ENCODE data around the gene TUBB6.

Gene TUBB6

DNA sequence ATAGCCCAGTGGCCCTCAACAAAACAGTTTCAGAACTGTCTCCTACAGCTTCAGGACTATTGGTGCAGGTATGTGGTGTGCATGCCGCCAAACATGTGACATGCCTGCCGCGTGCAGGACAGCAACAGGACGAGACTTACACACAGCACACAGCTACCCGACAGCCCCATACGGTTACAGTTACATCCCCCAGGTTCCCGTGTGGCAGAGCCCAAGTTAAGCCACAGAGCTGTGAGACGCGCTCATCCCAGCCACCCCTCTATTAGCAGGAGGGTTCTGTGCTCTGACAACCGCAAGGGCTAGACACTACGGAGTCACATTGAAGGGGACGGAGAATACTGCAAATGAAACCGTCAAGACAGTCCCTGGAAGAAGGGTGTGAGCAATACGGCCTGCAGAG is 16.4 kb upstream of the TUBB6 start:
- no peak for DNase-seq

DNA sequence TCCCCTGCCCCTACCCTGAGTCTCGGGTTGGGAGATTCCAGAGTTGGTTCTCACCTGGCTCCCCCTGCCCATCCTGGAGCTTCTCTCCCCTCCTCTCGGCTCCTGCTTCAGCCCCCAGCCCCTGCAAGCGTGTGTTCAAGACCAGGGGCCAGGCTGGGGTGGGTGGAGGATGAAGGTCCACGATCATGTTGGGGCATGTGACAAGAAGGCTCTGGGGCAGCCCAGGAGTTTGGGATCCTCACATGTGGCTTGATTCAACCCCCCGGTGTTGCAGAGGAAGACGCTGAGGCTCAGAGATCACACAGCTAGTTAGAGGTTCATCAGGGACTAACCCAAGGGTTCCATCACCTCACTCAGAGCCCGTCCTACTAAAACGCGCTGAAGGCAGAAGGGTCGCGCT is 14.2 kb upstream of the TUBB6 start:
- DNase-seq, result no peak

DNA sequence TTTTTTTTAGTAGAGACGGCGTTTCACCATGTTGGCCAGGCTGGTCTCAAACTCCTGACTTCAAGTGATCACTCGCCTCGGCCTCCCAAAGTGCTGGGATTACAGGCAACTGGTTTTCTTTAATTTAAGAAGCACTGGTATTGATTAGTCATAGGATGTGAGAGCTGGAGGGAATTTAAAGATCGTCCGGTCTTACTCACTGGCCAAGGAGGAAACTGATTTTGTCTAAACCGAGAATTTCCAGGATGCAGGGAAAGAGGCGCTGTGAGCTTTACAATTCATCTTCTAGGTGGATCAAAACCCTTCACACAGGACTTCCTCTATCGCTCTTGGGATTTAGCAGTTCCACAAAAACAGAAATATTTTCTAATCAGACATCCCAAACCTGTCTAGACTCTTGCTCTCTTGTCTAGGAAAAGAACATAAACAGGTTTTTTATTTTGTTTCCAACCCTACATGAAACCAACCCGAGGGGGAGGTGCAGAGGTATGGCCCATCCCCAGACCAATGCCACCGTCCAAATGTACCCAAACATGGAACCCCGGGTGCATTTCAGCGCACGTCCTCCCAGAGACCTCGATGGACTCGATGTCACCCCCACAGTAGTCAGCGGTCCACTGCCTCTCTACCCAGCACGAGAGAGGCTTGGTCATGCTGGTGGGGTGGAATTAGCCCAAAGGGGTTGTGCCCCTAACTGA is 12.5 kb upstream of the TUBB6 start:
- DNase-seq, result no peak

DNA sequence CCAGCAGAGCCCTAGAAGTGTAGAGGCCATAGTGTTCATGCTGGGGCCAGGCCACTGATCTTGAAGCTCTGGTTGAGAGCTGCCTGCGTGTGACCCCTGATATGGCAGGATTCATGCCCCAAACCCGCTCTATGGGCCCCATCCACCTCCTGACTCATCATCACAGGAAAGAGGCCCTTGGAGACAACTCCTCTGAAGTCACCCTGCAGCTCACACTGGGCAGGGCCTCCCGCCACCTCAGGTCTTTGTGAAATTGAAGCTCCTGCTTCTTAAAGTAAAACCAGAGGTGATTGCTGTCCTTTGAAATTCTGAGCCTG is 12.0 kb upstream of the TUBB6 start:
- DNase-seq, result no peak

DNA sequence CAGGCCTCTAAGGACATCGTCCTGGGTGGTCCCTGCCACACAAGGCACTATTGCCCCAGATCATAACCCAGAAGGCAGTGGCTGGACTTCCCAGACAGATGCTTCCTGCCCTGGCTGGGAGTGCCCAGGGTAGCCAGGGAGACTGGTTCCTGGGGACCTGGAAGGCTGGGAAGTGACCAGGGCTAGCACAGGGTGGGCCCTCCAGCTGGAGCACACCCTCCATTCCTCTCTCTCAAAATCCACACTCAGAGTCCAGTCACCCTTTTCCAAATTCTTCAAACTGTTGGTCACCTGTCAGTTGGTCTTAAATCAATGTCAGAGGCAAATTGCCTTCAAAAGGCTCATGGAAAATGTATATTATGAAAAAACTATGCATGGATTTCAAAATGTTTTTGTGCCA is 11.6 kb upstream of the TUBB6 start:
- DNase-seq, result no peak

DNA sequence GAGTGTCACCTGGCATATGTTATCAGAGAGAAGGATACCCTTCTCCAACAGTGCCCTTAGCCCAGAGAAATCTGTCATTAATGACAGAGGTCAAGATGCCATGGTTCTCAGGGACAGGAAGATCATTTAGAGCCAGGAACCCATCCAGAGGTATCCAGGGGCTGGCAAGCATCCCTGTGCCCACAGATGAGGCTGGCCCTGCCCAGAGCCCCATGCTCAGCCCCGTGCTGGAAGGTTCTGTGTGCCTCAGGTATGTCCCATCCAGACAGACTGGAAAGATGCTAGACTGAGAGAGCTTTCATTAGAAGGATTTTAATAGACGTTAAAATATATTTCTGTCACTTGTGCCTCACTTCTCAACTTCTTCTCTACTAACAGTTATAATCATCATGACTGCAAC is 8.2 kb upstream of the TUBB6 start:
- DNase-seq, result no peak

DNA sequence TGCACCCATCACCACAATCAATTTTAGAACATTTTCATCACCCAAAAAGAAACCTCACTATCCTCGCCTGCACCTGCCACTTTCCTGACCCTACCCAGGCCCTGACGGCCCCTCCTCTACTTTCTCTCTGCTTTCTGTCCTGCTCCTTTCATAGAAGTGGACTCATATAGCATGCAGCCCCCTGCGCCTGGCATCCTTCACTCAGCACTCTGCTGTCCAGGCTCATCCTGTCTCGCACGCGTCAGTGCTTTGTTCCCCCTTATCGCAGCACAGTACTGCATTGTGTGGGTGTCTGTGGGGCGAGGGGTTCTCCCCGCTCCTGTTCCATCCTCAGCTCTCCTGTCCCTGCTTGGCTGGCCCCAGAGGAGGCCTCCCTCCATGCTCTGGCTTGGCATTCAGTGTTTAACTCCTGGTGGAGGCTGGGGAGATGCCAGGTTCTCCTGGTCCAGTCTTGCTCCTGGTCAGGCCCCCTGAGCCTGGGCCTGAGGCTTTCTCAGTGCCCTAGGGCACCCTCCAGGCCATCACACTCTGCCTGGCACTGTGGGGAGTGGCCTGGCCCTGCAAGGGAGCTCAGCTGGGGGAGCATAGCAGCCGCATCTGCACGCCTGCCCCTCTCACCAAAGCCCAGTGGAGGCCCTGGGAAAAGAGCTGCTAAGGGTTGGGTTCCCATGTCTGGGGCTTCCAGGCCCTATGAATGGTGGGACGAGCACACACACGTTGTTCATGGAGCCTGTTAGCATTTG is 6.6 kb upstream of the TUBB6 start:
- no peak for DNase-seq

DNA sequence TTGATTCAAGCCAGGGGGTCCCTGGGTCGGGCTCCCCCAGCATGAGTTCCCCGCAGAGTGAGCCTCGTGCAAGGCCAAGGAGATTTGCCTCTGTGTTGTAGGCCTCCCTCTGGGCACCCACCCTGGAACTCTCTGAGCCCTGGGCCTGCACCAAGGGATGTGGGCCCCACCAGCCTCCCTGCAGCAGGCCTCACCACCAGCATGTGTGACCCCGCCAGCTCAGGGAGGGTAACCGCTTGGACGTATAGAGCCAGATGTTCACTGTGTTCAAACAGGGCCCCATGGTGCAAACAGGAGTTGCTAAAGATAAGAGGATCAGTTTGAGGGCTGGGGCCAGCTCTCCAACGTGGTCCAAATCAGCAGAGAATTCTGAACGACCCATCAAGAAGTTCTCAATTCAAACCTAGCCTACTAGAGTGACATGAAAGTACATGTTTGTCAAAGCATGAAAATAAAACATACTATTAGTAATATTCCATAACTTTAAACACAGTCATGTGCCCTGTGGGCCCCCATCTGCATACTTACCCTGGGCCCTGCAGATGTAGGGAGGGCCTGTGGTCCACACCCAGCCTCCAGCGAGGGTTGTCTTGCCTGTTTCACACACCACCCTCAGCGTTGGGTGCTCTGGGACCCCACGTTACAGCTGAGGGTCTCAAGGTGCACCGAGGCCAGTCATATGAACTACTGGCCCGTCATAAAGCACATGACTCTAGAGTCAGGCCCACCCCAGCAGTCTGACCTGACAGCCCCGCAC is 5.5 kb upstream of the TUBB6 start:
- no peak for DNase-seq

DNA sequence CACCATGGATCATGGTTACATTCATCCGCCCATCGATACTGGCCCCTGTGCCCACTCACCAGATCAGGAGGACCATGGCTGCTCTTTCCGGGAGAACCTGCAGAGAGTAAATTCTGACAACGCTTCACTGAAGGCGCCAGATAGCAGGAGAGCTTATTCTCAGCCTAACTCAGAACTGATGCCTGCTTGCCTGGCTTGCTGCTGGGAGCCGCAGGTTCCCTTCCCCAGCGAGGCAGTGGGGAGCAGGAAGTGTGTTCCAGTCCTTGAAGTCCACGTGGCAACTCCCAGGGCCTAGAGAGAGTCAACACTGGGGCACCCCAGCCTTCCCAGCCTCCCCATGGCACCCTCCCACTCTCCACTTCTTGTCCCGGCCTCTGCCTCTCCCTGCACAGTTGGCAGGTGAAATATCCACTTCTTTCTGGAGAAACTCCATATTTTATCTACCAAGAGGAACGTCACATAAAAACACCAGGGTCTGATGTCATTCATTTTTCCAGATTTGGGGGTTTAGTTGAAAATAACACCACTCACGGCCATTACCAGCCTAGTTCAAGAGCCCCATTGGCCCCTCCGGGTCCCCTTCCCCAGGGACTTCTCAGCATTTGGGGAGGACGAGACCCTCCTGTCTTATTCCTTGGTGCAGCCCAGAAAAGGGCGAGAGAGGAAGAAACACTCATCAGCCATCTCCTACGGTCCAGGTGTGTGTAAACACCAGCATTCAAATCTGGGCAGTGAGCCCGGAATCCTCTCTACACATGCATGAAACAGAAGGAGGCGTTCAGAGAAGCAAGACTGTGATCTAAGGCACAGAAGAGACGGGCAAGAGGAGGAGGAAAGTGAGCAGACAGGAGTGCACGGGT is 3.5 kb upstream of the TUBB6 start:
- DNase-seq, result peak; percentile 88

DNA sequence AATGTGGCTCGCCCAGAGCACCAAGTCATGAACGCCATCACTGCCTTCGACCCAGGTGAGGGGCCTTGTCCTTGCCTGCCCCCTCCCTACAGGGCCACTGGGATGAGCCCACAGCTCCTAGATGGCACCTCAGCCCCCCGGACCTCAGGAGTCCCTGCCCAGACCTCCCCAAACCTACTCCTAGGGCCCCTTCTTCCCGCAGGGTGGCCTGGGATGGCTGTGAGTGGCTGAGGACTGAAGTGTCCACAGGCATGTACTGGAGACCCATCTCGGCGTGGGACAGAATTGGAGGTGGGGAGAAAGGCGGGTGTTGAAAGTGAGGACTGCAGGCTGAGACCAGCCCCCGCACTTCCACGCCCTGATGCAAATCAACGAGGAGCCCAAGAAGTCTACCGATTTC is 2.8 kb upstream of the TUBB6 start:
- no peak for DNase-seq

DNA sequence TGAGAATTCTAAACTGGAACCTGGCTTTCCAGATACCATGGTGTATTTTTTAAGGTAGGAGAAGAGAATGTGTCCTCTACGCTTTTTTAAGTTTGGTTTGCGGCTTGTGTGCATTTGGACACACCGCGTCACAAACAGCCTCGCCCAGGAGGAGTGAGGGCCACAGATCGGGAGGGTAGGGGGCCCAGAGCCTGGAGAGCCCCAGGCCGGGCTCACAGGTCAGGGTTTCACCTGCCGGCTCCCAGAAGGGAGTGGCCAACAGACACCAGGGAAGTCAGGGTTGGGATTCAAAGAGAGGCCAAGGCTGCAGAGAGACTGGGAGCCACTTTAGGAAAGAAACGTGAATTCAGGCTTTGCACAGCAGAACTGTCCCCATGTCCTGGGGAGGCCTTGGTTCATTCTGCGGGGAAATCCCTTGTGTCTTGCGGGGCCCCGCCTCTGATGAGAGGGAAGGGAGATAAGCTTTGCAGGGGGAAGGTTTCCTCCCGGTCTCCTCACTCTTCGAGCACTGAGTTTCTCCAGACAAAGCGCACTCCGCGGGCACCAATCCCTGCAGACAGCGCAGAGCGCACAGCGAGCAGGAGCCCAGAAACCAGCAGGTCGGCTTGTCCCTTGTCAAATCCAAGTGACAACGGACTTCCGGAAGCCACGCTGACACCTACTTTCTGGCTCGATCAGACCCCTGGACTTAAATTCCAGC is 2.0 kb upstream of the TUBB6 start:
- no peak for DNase-seq

DNA sequence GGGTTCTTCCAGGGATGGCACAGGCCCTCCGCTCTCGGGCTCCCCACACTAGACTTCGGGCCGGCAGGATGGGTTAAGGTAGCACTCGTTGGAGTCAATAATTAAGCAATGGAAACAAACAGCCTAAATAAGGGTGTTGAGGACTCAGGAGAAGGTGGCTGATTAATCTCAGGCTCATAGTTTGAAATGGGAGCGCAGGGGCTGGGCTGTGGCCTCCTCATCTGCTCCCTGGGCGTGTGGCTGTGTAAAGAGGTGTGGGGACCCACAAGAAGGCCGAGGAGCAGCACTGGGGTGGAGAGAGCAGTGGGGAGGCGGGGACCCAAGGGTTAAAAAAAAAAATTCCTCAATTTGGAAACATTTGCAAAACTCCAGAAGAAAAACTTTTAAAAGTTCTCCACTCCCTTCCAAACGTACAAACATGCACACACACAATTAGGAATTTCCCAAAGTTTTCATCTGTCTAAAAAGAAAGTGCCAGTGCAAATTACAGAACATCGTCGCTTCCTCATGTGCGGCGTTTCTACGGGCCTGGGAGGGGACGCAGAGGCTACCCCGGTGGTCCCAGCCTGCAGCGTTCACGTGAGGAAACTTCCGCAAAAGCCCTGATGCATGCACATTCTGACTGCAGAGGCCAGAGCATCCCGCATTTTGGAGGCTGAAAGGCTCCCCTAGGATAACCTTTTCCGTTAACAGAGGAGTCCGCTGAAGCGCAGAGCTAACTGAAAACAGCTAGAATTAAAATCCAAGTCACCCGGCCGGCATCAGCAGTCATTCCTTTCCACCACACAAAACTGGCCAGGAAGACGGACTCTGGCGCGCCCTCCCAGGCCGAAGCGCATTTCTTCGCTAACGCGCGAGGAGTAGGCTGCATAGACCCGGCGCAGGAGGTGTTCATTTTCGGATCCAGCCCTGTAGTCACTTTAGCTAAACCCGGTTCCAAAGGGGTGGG is 1.0 kb upstream of the TUBB6 start:
- DNase-seq, result no peak

DNA sequence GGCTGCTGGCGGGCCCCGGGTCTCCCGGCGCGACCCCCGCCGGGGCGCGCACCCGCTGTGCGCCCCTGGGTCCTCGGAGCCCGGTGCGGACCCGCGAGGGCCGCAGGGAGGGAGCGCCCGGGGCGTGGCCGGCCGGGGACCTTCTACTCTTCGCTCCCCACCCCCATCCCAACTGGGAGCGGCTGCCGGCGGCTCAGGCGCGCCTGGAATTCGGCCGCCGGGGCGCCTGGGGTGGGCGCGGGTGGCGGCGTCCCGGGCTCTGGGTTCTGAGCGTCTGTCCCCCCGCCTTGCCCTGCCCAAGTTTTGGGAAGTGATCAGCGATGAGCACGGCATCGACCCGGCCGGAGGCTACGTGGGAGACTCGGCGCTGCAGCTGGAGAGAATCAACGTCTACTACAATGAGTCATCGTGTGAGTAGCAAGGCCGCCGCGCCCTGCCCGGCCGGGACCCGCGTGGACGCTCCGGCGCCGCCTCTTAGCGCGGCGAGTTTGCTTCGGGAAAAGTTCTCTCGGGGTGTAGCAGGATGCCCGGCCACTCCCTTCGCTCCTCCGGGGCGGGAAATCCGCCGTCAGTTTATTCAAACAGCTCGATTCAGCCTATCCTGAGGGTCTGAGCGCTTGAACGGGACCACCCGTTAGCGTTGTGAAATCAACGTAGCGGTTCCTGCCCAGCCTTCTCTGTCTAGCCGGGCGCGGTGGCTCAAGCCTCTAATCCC is 502 bp downstream of the TUBB6 start:
- DNase-seq, result peak; percentile 28

DNA sequence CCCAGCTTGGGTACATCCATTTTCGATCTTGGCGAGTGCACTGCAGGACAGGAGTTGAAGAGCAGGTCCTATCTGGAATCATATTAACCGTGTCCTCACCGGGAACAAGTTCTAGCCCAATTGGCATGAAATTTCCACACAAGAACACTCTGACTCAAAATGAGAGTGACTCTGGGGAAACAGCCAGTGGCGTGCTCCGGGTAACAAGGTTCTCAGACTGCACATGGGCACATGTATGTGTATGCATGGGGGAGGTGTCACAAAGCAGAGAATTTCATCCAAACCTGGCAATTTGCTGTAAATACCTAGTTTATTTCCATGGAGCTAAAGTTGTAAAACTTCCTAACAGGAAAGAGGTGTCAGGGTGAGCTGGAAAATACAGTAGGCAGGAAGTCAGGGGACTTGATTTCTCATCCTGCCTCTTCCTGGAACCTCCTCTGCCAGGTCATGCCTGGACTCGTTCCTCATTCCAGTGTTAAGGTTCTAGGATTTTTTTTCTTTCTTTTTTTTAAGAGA is 1.7 kb downstream of the TUBB6 start:
- no peak for DNase-seq

DNA sequence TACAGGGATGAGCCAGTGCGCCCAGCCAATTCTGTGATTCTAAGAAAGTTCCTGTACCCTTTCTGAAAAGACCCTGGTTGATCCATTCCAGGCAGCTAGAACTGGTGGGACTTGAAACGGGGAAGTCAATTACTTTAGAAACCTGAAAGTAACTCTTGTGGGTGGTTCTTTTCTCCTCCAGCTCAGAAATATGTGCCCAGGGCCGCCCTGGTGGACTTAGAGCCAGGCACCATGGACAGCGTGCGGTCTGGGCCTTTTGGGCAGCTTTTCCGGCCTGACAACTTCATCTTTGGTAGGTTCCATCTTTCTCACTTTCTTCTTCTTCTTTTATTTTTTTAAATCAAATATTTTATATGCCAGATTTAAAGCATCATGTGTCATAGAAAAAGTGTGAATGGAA is 2.7 kb downstream of the TUBB6 start:
- no peak for DNase-seq

DNA sequence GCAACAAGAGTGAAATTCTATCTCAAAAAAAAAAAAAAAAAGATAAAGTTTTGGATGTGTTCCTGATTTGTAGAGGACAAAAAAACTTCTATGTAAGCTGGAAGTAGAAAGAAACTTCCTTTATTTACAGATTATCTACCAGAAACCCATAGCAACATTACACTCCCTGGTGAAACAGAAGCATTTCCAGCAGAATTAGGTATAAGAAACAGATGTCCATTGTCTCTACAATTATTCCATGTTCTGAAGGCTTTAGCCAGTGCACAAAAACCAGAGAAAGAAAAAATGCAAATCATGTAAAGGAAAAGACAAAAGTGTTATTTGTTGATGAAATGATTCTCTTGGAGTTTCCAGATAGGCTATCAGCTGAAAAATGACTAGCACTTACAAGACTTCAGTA is 4.9 kb downstream of the TUBB6 start:
- no peak for DNase-seq

DNA sequence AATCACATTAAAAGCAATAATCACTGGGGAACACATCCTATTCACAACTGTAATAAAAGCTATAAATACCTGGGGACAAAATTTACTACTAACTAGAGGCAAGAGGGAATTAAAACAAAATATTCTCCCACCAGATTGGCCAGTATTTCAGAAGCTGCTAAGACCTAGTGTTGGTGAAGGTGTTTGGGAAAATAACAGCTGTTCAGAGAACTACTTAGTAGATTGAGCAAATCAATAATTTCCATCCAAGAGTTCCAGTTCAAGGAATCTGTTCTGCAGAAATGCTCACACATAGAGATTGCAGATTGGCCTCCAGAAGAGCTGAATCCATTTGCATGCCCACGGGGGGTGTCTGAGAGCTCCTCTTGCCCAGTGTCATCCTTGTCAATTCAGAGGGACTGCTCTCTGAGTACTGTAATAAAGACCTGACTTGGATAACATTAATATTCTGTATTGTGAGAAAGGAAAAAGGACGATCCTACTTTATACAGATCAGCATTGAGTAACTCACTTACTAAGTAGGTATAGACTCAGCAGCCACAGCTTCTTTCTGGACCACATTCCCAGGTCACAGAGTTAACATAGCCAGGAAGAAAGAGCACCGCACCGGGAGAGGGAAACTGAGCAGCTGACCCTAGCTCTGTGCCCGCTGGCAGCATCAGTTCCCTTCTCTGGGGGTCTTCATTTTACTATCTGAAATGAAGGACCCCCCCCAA is 5.6 kb downstream of the TUBB6 start:
- DNase-seq, result peak; percentile 15

DNA sequence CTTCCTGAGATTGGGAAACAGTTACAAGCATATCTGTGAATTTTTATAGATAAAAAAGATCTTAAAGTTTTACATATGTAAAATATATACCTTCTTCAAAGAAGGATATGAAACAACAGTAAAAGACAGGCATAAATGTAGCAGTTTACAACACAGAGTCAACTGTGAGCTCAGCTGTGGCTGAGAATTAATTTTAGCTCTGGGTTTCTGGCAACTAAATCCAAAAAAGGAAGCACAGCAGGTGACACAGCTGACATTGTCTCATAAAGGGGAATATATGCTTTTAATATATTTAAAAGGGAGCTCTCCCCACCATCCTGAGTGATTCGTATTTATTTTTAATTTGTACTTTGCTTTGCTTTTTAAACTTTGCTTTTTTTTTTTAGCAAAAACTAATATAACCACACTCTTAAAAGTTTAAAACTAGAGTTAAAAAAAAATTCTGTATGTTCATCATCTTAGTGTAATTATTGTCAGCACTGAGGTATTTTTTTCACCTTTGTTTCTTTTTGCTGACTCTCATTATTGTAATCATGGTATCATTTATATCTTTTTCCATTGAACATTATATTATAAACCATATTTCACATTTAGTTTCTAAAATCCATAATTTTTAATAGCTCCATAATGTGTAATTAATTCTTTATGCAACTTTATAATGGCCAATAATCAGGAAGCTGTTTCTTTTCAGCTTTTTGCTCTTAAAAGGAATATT is 6.7 kb downstream of the TUBB6 start:
- no peak for DNase-seq

DNA sequence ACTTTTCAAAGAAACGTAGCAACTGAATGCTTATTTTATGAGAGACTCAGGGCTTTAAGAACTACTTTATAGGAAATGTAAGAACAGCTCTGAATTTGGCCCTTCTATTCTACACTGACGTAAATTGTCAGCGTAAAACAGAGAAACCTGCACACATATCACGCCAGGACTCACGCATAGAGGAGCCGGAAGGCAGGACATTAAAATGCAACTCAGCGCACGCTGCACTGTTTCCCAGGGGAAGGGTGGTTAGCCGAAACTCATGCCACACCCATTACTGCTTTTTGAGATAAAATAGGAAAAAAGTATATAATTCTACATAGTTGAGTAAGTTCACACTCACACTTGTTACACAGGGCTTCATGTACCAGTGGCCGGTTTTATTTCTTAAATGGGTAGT is 7.4 kb downstream of the TUBB6 start:
- no peak for DNase-seq

Data from NCI-H2171 treated with DMSO at 0.1 percent for 48 hours (cell line).